ENCODE measurements around the gene GRAMD1A.
A peak's percentile ranks its signal among the peaks of the same experiment; 100 is the strongest.
"Not testable (repeated sequence)": the region's sequence is repeated elsewhere in the genome, so short reads cannot be mapped to it uniquely, and the experiment has no call there.

Gene GRAMD1A

DNA sequence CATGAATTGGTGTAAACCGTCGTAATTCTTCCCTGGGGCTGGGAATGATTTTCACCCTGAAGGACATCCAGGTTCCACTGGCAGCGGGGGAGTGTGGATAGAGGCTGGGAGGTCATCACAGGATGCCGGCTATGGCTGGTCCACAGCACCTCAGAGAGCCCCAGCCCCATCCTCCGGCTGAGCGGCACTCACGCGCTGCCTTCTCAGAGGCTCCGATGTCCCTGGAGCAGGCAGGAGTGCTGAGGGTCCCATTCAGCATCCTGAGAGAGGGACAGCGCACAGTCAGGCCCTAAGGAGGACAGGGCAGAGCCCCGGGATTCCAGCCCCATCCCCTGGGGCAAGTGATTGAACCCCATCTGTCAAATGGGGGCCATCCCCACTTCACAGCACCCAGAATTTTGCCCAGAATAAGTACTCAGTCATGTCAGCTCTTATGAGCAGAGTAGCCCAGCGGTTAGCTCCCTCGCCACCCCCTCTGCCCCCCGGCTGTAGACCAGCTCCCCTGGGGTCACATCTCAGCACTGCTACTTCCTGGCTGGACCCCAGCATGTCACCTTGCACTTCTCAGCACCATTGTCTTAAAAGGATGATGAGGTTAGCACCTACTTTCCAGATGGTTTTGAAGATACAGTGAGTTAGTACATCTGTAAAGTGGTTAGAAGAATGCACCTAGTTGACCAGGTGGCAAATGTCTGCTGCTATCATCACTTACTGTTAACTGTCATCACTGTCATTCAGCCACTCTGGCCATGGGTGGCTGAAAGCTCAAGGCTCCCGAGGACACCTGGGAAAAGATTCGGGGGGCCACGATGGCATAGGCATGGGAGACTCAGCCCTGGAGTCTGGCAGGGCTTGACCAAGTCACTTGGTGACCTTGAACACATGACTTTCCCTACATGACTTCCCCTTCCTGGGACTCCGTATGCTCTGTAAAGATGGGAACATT, 11.9 kb downstream of the GRAMD1A start:
- H3K4me3 ChIP-seq (ENCODE audit: insufficient read length, low read depth) = no peak overlapping the region
- H3K36me3 ChIP-seq (ENCODE audit: insufficient read depth, insufficient read length, low read length) = peaks cover 70% of the 10 kb centered on the region
- DNase-seq (ENCODE audit: low read depth, low spot score) = no peak
- no peak for TF ChIP-seq YY1 (IDR thresholded peaks at IDR 0.05; ENCODE audit: insufficient read depth, insufficient read length)
- no peak for TF ChIP-seq ZNF274 (IDR thresholded peaks at IDR 0.05; ENCODE audit: low read depth, low read length)
- TF ChIP-seq SUZ12 (IDR thresholded peaks at IDR 0.05; ENCODE audit: extremely low read depth, insufficient read depth, insufficient read length) = no peak
- no peaks in the 10 kb centered on the region for H3K9me3 ChIP-seq (ENCODE audit: insufficient read depth, low read length)
- H3K9ac ChIP-seq (ENCODE audit: insufficient read length, low read depth) = no peak overlapping the region
- no peaks in the 10 kb centered on the region for H3K27me3 ChIP-seq (ENCODE audit: insufficient read depth, insufficient read length)
- H3K4me1 ChIP-seq (ENCODE audit: insufficient read depth, insufficient read length) = no peaks in the 10 kb centered on the region

DNA sequence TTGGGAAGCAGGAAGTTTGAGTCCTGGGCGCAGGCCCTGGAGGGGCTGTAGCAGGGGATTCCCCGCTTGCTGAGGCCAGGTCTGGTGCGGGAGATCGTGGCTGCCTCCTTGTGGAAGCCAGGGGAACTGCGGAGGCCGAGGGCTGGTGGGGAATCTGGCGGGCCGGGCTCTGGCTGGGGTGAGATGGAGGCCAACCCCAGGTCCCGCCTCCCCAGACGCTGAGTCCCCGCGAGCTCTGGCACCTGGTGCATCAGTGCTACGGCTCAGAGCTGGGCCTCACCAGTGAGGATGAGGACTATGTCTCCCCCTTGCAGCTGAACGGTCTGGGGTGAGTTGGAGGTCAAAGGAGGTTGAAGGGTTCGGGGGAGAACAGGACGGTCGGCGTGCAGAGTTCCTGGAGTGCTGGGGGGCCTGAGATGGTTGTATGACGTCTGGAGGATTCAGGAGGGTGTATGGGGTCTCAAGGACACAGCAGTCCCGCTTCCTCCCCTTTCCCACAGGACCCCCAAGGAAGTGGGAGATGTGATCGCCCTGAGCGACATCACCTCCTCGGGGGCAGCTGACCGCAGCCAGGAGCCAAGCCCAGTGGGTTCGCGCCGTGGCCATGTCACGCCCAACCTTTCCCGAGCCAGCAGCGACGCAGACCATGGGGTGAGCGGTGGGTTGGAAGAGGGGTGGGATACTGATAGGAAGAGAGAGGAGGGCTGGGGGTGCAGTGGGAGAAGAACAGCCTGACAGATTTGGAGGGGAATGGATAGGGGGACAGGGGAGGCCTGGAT, 13.1 kb downstream of the GRAMD1A start:
- TF ChIP-seq ZNF274 (IDR thresholded peaks at IDR 0.05; ENCODE audit: low read depth, low read length) (no peak), SUZ12 (IDR thresholded peaks at IDR 0.05; ENCODE audit: extremely low read depth, insufficient read depth, insufficient read length) (no peak), YY1 (IDR thresholded peaks at IDR 0.05; ENCODE audit: insufficient read depth, insufficient read length) (no peak)
- no peaks in the 10 kb centered on the region for H3K4me1 ChIP-seq (ENCODE audit: insufficient read depth, insufficient read length)
- peak; percentile 33 for DNase-seq (ENCODE audit: low read depth, low spot score)
- H3K36me3 ChIP-seq (ENCODE audit: insufficient read depth, insufficient read length, low read length) = peaks cover 78% of the 10 kb centered on the region
- H3K27me3 ChIP-seq (ENCODE audit: insufficient read depth, insufficient read length) = no peaks in the 10 kb centered on the region
- no peaks in the 10 kb centered on the region for H3K9me3 ChIP-seq (ENCODE audit: insufficient read depth, low read length)
- no peak overlapping the region for H3K9ac ChIP-seq (ENCODE audit: insufficient read length, low read depth)
- H3K4me3 ChIP-seq (ENCODE audit: insufficient read length, low read depth) = no peak overlapping the region

DNA sequence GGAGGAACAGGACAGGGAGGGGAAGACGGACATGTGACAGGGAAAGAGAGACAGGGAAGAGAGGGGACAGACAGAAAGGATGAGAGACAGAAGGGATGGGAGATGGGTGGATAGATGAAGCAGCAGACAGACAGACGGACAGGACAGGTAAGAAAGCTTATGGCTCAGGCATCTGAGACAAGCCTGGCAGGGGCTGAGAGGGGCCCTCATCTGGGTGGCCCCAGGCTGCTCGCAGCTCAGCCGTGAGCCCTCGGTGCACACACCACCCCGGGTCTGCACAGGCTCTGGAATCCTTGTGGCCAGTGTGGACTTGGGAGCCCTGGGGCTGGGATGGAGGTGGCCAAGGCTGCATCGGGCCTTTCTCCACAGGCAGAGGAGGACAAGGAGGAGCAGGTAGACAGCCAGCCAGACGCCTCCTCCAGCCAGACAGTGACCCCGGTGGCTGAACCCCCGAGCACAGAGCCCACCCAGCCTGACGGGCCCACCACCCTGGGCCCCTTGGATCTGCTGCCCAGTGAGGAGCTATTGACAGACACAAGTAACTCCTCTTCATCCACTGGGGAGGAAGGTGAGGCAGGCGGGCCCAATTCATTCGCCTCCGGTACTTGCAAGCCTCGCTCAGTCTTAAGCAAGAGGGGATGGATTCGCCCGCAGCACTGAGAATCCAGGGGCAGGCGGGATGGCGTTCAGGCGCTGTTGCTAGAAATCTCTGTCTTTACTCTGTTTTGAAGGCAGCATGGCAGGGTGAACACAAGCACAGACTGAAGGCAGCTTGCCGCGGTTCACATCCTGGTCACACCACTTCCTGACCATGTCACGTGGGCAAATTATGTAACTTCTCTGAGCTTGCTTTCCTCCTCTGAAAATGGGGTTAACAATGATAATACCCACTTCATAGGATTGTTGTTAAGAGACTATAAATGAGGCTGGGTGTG, 14.0 kb downstream of the GRAMD1A start:
- Histone ChIP-seq H3K4me1 (ENCODE audit: insufficient read depth, insufficient read length) (no peaks in the 10 kb centered on the region), H3K9me3 (ENCODE audit: insufficient read depth, low read length) (no peaks in the 10 kb centered on the region), H3K27me3 (ENCODE audit: insufficient read depth, insufficient read length) (no peaks in the 10 kb centered on the region), H3K4me3 (ENCODE audit: insufficient read length, low read depth) (no peak overlapping the region), H3K9ac (ENCODE audit: insufficient read length, low read depth) (peak overlapping the region; percentile 21), H3K36me3 (ENCODE audit: insufficient read depth, insufficient read length, low read length) (peaks cover 82% of the 10 kb centered on the region)
- TF ChIP-seq SUZ12 (IDR thresholded peaks at IDR 0.05; ENCODE audit: extremely low read depth, insufficient read depth, insufficient read length) (no peak), ZNF274 (IDR thresholded peaks at IDR 0.05; ENCODE audit: low read depth, low read length) (no peak), YY1 (IDR thresholded peaks at IDR 0.05; ENCODE audit: insufficient read depth, insufficient read length) (no peak)
- DNase-seq (ENCODE audit: low read depth, low spot score) = no peak

DNA sequence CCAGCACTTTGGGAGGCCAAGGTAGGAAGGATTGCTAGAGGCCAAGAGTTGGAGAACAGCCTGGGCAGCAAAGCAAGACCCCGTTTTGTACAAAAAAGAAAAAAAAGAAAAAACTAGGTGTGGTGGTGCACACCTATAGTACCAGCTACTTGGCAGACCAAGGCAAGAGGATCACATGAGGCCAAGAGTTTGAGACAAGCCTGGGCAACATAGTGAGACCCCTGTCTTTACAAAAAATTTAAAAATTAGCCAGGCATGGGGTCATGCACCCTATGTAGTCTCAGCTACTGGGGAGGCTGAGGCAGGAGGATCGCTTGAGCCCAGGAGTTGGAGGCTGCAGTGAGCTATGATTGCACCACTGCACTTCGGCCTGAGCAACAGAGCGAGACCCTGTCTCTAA, 14.7 kb downstream of the GRAMD1A start:
- H3K27me3 ChIP-seq (ENCODE audit: insufficient read depth, insufficient read length); H3K4me3 ChIP-seq (ENCODE audit: insufficient read length, low read depth); DNase-seq (ENCODE audit: low read depth, low spot score); H3K9ac ChIP-seq (ENCODE audit: insufficient read length, low read depth); H3K4me1 ChIP-seq (ENCODE audit: insufficient read depth, insufficient read length); H3K9me3 ChIP-seq (ENCODE audit: insufficient read depth, low read length): not testable (repeated sequence)
- H3K36me3 ChIP-seq (ENCODE audit: insufficient read depth, insufficient read length, low read length) = peaks cover 82% of the 10 kb centered on the region

DNA sequence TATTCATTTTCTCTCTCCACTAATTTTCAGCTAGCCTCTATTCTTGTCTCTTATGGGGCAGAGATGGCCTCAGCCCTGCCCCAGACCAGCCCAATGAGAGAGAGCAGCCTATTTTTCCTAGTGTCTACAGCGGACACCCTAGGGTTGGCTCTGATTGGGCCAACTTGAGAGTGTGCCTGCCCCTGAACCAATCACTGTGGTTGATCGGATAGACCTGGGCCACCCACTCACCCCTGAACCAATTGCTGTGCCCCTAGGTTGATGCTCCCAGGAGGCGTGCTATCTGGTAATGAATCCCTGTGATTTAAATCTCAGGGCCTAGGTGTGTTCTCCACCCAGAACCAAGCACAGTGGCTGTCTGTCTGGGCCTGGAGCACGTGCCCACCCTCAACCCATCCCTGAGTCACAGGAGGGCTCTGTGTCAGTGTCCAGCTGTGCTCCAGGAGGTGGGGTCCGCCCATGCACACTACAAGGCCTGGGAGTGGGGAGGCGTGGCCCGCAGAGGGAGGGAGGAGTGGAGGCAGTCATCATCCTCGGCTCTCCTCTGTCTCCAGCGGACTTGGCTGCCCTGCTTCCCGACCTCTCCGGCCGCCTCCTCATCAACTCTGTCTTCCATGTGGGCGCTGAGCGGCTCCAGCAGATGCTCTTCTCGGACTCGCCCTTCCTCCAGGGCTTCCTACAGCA, 15.3 kb downstream of the GRAMD1A start:
- H3K27me3 ChIP-seq (ENCODE audit: insufficient read depth, insufficient read length) = no peaks in the 10 kb centered on the region
- H3K4me1 ChIP-seq (ENCODE audit: insufficient read depth, insufficient read length) = no peaks in the 10 kb centered on the region
- peaks cover 78% of the 10 kb centered on the region for H3K36me3 ChIP-seq (ENCODE audit: insufficient read depth, insufficient read length, low read length)
- H3K9ac ChIP-seq (ENCODE audit: insufficient read length, low read depth) = no peak overlapping the region
- DNase-seq (ENCODE audit: low read depth, low spot score) = no peak
- TF ChIP-seq ZNF274 (IDR thresholded peaks at IDR 0.05; ENCODE audit: low read depth, low read length) (no peak), SUZ12 (IDR thresholded peaks at IDR 0.05; ENCODE audit: extremely low read depth, insufficient read depth, insufficient read length) (no peak)
- no peaks in the 10 kb centered on the region for H3K9me3 ChIP-seq (ENCODE audit: insufficient read depth, low read length)
- H3K4me3 ChIP-seq (ENCODE audit: insufficient read length, low read depth) = no peak overlapping the region

DNA sequence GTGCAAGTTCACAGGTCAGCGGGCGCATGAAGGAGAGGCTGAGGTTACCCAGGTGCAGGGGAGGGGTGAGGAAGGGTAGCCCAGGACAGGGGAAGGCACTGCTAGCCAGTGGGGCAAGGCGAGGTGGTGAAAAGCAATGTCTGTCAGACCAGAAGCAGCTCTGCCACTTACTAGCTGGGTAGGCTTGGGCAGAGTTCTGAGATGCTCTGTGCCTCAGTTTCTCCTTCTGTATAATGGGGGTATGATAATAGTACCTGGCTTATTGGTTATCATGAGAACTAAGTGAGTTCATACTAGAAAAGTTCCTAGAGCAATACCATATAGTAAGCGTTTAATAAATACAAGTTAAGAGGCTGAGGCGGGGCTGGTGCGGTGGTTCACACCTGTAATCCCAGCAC, 15.8 kb downstream of the GRAMD1A start:
- peaks cover 79% of the 10 kb centered on the region for H3K36me3 ChIP-seq (ENCODE audit: insufficient read depth, insufficient read length, low read length)
- no peak for TF ChIP-seq ZNF274 (IDR thresholded peaks at IDR 0.05; ENCODE audit: low read depth, low read length)
- TF ChIP-seq SUZ12 (IDR thresholded peaks at IDR 0.05; ENCODE audit: extremely low read depth, insufficient read depth, insufficient read length) = no peak
- TF ChIP-seq YY1 (IDR thresholded peaks at IDR 0.05; ENCODE audit: insufficient read depth, insufficient read length) = no peak
- H3K9ac ChIP-seq (ENCODE audit: insufficient read length, low read depth) = no peak overlapping the region
- no peaks in the 10 kb centered on the region for H3K9me3 ChIP-seq (ENCODE audit: insufficient read depth, low read length)
- no peaks in the 10 kb centered on the region for H3K27me3 ChIP-seq (ENCODE audit: insufficient read depth, insufficient read length)
- H3K4me1 ChIP-seq (ENCODE audit: insufficient read depth, insufficient read length) = no peaks in the 10 kb centered on the region
- H3K4me3 ChIP-seq (ENCODE audit: insufficient read length, low read depth) = no peak overlapping the region
- no peak for DNase-seq (ENCODE audit: low read depth, low spot score)
